ENCODE measurements around the gene KAT6B. TPM values are rescaled to one million over a fixed set of nuclear protein-coding genes. Genes with fewer than 3 reads are reported as not detected.

Gene KAT6B
- polyA plus RNA-seq, 6 donors from 2014 or later, result 12.0 to 42.5 (median 29.4) TPM

DNA sequence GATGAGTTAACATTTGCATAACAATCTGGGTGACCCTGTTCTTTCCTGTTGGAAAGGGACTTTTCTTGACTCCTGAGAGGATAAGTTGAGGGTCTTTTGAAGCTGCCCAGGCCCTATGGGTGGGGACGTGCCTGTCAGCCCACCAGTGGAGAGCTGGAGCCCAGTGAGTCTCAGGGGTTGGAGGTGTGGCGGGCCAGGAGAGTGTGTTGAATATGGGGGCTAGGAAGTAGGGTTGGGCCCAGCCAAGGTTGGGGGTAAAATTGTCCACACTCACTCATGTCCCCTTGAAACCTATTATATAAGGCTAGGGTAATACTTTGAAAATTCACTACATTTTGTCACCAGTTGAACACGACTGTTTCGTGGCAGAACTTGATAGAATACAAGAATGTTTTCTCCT lies 17.9 kb upstream of the KAT6B start:
- peak overlapping the region in 2 of 6 donors; percentile 33 to 88 for H3K27ac Mint-ChIP-seq
- no peak for ATAC-seq (ENCODE audit: low read depth in 2 of 2)

DNA sequence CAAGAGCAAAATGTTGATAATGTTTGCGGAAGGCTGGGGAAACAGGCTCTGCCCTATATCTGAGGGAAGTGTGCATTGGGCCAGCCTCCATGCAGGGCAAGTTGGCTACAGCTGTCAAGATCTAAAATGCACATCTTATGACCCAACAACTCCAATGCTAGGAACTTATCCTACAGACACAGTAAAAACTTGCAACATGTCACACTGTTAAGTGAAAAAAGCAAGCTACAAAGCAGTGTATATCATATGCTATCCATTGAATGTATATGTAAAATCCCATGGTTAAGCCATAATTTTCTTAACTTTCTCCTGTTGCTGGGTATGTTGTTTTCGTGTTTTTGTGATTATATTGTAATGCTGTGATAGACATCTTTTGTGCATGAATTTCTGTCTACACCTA lies 16.3 kb upstream of the KAT6B start:
- Mint-ChIP-seq H3K4me1 (no peaks in the 10 kb centered on the region), H3K36me3 (peaks cover 3 to 7% of the 10 kb centered on the region in 2 donors), H3K9me3 (peaks cover 0 to 2% (median 0%) of the 10 kb centered on the region in 7 donors), H3K27ac (no peak overlapping the region), H3K27me3 (peaks cover 0 to 4% (median 0%) of the 10 kb centered on the region in 3 donors), H3K4me3 (no peak overlapping the region)
- ATAC-seq (ENCODE audit: low read depth in 2 of 2) (no peak), DNase-seq (no peak)

More for the DNA sequence above, 17.9 kb upstream of the KAT6B start:
- no peak overlapping the region for H3K4me3 Mint-ChIP-seq
- H3K27me3 Mint-ChIP-seq, result peaks cover 0 to 4% (median 0%) of the 10 kb centered on the region in 3 donors
- no peaks in the 10 kb centered on the region for H3K4me1 Mint-ChIP-seq
- H3K9me3 Mint-ChIP-seq, result peaks cover 0 to 2% (median 0%) of the 10 kb centered on the region in 7 donors
- H3K36me3 Mint-ChIP-seq, result peaks cover 3 to 7% of the 10 kb centered on the region in 2 donors
- no peak for DNase-seq

DNA sequence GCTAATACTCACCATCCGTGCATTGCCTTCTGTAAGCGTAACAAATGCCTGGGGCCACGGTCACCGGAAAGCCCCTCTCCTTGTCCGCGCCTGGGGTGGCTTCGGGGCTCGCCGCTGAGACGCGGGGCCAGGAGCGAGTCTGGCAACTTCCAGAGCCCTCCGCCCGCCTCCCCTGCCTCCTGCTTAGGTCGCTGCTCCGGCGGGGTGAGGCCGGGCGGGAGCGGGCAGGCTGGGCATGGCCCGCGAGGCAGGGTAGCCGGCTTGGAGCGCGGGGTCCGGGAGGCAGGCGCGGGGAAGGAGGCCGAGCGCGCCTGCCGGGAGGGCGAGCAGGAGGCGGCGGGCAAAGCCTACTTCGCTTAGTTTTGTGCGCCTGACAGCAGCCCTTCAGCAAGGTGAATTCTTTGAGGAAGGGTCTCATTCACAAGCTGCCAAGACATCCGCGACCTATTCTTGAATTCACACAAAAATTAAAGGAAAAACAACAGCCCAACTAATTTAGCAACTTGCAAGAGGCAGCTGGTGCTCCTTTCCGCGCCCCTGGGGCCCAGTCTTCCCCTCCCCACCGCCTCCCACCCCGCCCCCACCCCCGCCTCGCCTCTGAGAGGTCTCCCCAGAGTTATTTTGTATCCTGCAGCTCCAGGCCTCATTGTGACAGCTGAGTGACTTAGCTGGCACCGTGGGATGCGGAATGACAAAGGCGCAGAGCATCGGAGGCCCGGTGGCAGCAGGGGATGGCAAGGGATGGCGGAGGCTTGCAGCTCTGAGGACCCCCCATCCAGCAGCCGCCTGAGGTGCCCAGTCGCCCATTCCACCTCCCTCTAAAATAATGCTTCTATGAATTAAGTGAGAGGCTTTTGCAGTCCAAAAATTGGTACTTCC lies 12.8 kb upstream of the KAT6B start:
- DNase-seq, result no peak
- no peak overlapping the region for H3K27ac Mint-ChIP-seq

DNA sequence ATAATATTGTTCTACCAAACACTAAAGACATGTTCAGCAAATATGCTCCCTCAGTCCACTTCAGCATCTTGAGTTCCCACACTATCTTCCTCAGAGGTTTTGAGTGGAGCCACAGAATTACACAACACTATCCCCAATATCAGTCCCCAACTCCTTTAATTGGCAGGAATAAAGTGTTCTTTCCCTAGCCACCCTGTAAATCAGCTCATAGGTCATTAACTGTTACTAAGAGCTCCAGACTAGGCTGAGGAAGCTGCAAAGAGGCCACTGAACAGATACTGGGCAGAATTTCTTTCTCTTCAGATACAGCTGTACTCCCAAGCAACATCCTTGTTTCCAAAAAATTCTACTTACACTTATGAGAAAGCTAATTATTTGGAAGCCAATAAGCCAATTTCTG lies 11.6 kb upstream of the KAT6B start:
- DNase-seq, result no peak
- peaks cover 0 to 4% (median 0%) of the 10 kb centered on the region in 3 donors for H3K27me3 Mint-ChIP-seq
- peaks cover 4 to 9% (median 6%) of the 10 kb centered on the region in 3 donors for H3K4me1 Mint-ChIP-seq
- ATAC-seq (ENCODE audit: low read depth in 2 of 2), result no peak
- no peak overlapping the region for H3K27ac Mint-ChIP-seq
- H3K36me3 Mint-ChIP-seq, result peaks cover 3 to 14% of the 10 kb centered on the region in 2 donors
- no peak overlapping the region for H3K4me3 Mint-ChIP-seq
- peaks cover 4 to 10% (median 8%) of the 10 kb centered on the region in 7 donors for H3K9me3 Mint-ChIP-seq

More for the DNA sequence above, 12.8 kb upstream of the KAT6B start:
- H3K4me3 Mint-ChIP-seq, result no peak overlapping the region
- no peak for ATAC-seq (ENCODE audit: low read depth in 2 of 2)
- H3K4me1 Mint-ChIP-seq, result peaks cover 4 to 9% (median 6%) of the 10 kb centered on the region in 3 donors
- H3K36me3 Mint-ChIP-seq, result peaks cover 3 to 14% of the 10 kb centered on the region in 2 donors
- H3K27me3 Mint-ChIP-seq, result peaks cover 0 to 4% (median 0%) of the 10 kb centered on the region in 3 donors
- H3K9me3 Mint-ChIP-seq, result peaks cover 4 to 10% (median 8%) of the 10 kb centered on the region in 7 donors

DNA sequence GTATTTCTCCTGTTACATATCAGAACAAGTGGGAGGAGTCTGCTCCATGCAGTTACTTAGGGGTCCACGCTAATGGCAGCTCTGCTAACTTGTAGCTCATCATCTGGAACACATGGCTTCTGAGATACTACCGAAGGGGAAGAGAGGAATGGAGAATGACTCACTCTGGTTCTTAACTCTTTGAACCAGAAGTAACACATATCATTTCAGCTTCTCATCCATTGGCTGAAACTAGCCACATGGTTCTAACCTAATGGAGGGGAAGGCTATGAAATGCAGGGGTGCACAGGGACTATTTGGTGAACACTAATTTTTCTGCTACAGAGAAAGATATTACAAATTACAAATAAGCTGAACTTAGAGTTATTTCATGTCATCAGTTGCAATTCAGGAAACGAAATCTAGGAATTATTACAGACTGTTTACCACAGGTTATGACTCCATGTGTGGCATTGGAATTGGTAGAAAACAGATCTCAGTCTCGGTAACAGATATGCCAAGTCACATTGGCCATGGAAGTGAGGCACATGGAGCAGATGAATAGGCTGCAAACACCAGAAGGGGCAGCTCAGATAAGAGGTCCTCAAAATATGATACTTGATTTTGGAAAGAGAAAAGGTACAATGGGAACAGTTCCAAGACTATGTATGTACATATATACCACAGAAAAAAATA lies 9.4 kb upstream of the KAT6B start:
- no peaks in the 10 kb centered on the region for H3K27me3 Mint-ChIP-seq
- ATAC-seq (ENCODE audit: low read depth in 2 of 2) (no peak), DNase-seq (no peak)
- peaks cover 4 to 9% (median 6%) of the 10 kb centered on the region in 3 donors for H3K4me1 Mint-ChIP-seq
- H3K4me3 Mint-ChIP-seq, result no peak overlapping the region
- H3K36me3 Mint-ChIP-seq, result peaks cover 0 to 7% of the 10 kb centered on the region in 2 donors
- H3K27ac Mint-ChIP-seq, result peak overlapping the region in 1 of 6 donors; percentile 25
- H3K9me3 Mint-ChIP-seq, result peaks cover 4 to 10% (median 8%) of the 10 kb centered on the region in 7 donors

DNA sequence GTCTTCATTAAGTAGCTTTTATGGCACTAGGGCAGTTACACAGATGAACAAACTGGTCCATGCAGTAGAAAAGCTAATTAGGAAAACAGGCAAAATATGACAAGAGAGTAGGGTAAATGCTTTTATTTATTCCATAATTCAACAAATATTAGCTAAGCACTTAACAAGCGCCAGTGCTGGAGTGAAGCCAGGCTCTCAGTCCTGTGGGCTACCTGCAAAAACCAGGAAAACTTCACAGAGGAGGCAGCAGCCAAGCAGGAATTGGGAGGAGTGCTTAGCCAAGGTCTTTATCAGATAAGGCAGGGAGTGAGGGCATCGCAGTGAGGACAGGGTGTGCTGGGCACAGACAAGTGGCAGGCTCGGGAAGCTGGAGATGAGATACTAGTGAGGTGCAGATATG lies 4.9 kb upstream of the KAT6B start:
- H3K27me3 Mint-ChIP-seq, result no peaks in the 10 kb centered on the region
- H3K9me3 Mint-ChIP-seq, result peaks cover 4 to 9% (median 8%) of the 10 kb centered on the region in 7 donors
- H3K4me1 Mint-ChIP-seq, result peaks cover 7 to 18% (median 18%) of the 10 kb centered on the region in 3 donors

GRCh38 chr10:74822101-74822500 lies 4.3 kb upstream of the KAT6B start:
- DNase-seq (no peak), ATAC-seq (ENCODE audit: low read depth in 2 of 2) (no peak)
- Mint-ChIP-seq H3K27ac (no peak overlapping the region), H3K27me3 (no peaks in the 10 kb centered on the region), H3K9me3 (peaks cover 0 to 3% (median 3%) of the 10 kb centered on the region in 7 donors), H3K4me3 (peak overlapping the region in 1 of 8 donors; percentile 86), H3K4me1 (peaks cover 9 to 20% (median 19%) of the 10 kb centered on the region in 3 donors), H3K36me3 (peaks cover 0 to 1% of the 10 kb centered on the region in 2 donors)

More for the DNA sequence above, 4.9 kb upstream of the KAT6B start:
- ATAC-seq (ENCODE audit: low read depth in 2 of 2), result no peak
- no peak for DNase-seq
- no peak overlapping the region for H3K27ac Mint-ChIP-seq
- H3K4me3 Mint-ChIP-seq, result peak overlapping the region in 1 of 8 donors; percentile 86
- peaks cover 0 to 7% of the 10 kb centered on the region in 2 donors for H3K36me3 Mint-ChIP-seq

GRCh38 chr10:74822521-74823089 lies 3.8 kb upstream of the KAT6B start:
- H3K27ac Mint-ChIP-seq, result no peak overlapping the region
- DNase-seq, result no peak
- no peaks in the 10 kb centered on the region for H3K27me3 Mint-ChIP-seq
- peaks cover 11 to 21% (median 19%) of the 10 kb centered on the region in 3 donors for H3K4me1 Mint-ChIP-seq
- no peak for ATAC-seq (ENCODE audit: low read depth in 2 of 2)
- no peaks in the 10 kb centered on the region for H3K36me3 Mint-ChIP-seq
- H3K9me3 Mint-ChIP-seq, result no peaks in the 10 kb centered on the region
- H3K4me3 Mint-ChIP-seq, result peak overlapping the region in 1 of 8 donors; percentile 86

DNA sequence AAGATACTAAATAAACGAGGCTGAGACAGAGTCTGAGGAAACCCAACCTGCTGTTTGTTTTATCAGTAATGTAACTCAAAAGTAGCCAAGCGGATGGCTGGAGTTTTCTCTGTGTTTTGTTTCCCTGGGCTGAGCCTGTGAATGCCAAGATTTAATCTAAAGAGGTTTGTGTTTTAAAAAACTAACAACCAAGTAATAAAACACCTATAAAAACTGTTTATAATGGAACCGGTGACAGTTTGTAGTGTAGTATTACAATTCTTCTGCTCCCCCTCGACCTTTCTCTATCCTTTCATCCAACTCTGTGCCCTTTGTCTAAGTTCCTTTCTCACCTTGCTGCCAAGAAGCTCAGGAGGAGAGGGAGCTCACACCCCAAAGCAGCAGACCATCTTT lies 2.6 kb upstream of the KAT6B start:
- DNase-seq (no peak), ATAC-seq (ENCODE audit: low read depth in 2 of 2) (no peak)
- H3K27me3 Mint-ChIP-seq, result no peaks in the 10 kb centered on the region
- H3K4me1 Mint-ChIP-seq, result peaks cover 19 to 31% (median 28%) of the 10 kb centered on the region in 3 donors
- no peak overlapping the region for H3K27ac Mint-ChIP-seq
- H3K9me3 Mint-ChIP-seq, result no peaks in the 10 kb centered on the region
- no peaks in the 10 kb centered on the region for H3K36me3 Mint-ChIP-seq
- H3K4me3 Mint-ChIP-seq, result peak overlapping the region; percentile 84 to 93 (median 88)

DNA sequence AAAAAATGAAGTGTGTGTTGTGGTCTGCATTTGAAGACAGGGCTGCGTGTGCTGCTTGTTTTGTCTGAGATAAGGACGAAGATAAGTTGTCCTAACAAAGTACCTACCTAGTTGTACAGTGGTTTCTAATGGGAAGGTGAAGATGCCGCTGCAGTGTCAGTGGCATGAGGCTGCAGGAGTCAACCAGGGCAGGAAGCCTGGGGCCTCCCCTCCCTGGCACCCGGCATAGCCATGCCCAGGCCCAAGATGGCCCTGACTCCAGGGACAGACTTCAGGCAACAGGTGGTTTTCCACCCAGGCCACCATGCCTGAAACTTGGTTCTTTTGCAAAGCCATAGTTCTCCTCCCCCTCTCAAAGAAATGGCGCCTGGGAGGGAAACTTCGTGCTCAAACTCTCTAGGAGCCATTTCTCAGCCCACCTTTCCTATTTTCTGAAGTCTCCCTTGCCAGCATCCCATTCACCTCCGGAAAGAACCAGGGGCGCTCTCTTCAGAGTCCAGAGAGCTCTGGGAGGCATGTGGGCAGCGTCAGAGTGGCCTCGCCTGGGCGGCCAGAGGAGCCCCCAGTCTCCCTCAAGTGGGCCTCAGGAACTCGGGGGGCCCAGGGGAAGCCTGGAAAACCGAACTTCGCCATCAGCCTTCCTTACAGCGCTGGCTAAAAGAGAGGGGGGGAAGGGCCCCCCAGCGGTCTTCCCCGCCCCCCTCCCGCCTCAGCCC lies 2.1 kb upstream of the KAT6B start:
- Mint-ChIP-seq H3K9me3 (no peaks in the 10 kb centered on the region), H3K27me3 (no peaks in the 10 kb centered on the region), H3K27ac (peak overlapping the region in 3 of 6 donors; percentile 52 to 92 (median 86)), H3K4me1 (peaks cover 25 to 37% (median 33%) of the 10 kb centered on the region in 3 donors), H3K36me3 (no peaks in the 10 kb centered on the region), H3K4me3 (peak overlapping the region; percentile 84 to 93 (median 88))
- DNase-seq (no peak), ATAC-seq (ENCODE audit: low read depth in 2 of 2) (no peak)

GRCh38 chr10:74824900-74825370 lies 1.5 kb upstream of the KAT6B start:
- DNase-seq (peak; percentile 42), ATAC-seq (ENCODE audit: low read depth in 2 of 2) (no peak)

DNA sequence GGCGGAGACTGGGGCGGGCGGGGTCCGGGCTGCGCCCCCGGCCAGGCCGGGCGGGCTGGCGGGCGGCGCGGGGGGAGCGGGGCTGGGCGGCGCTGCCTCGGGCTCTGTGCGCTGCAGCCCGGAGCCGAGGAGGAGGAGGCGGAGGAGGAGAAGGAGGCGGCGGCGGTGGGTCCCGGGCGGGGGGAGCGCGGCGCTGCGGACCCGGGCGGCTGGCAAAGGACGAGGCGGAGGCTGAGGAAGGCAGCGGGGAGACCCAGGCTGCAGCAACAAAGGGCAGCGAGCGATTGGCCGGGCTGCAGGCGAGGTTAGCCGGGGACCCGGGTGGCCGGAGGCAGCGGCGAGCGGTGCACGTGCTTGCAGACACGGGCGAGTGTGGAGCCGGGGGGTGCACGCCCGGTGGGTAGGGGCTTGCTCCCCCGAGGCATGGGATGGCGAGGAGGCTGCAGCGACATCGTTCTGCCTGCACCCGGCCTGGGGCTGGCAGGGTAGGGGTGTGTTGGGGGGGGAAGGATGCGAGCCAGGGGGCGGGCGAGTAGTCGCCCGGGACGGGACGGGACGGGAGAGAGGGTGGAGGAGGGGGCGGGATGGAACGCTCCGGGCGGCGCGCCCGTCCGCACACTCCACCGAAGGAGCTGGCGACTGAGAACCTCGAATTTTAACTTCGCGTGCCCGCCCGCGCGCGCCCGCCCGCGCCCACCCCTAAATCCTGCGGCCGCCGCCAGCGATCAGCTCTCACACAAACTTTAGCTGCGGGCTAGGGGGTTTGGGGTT lies 844 bp upstream of the KAT6B start:
- peak; percentile 51 for DNase-seq
- no peaks in the 10 kb centered on the region for H3K27me3 Mint-ChIP-seq
- peak overlapping the region in 5 of 6 donors; percentile 73 to 99 (median 97) for H3K27ac Mint-ChIP-seq
- H3K4me3 Mint-ChIP-seq, result peak overlapping the region; percentile 84 to 98 (median 94)
- no peaks in the 10 kb centered on the region for H3K9me3 Mint-ChIP-seq
- peaks cover 30 to 41% (median 39%) of the 10 kb centered on the region in 3 donors for H3K4me1 Mint-ChIP-seq
- H3K36me3 Mint-ChIP-seq, result no peaks in the 10 kb centered on the region
- no peak for ATAC-seq (ENCODE audit: low read depth in 2 of 2)

More at GRCh38 chr10:74824900-74825370, 1.5 kb upstream of the KAT6B start:
- Mint-ChIP-seq H3K36me3 (no peaks in the 10 kb centered on the region), H3K4me3 (peak overlapping the region; percentile 84 to 93 (median 88)), H3K9me3 (no peaks in the 10 kb centered on the region), H3K4me1 (peaks cover 25 to 39% (median 35%) of the 10 kb centered on the region in 3 donors), H3K27me3 (no peaks in the 10 kb centered on the region), H3K27ac (peak overlapping the region in 5 of 6 donors; percentile 10 to 92 (median 70))
